GM23248 (cell line): ENCODE measurements around the gene JDP2. TPM values are rescaled to one million over a fixed set of nuclear protein-coding genes. Genes with fewer than 3 reads are reported as not detected.
"Not testable (repeated sequence)": the region's sequence is repeated elsewhere in the genome, so short reads cannot be mapped to it uniquely, and the experiment has no call there.

Experiments used
- DNase-seq: peaks from one replicate; pipeline ENCODE4 v3.0.0-alpha.2; 2015
- H2AFZ ChIP-seq: fragments of 200-600 bp; sonication (generic); 2 replicates; pipeline ENCODE4 v1.6.1; 2016; ENCODE audit warnings: antibody characterized with exemption
- H3F3A ChIP-seq: fragments of 200-600 bp; sonication (generic); 2 replicates; pipeline ENCODE4 v1.6.1; 2016; ENCODE audit warnings: mild to moderate bottlenecking, antibody characterized with exemption, mixed run types; ENCODE audit not compliant: insufficient read depth
- H3K27ac ChIP-seq: fragments of 200-600 bp; sonication (generic); 2 replicates; pipeline ENCODE4 v1.5.1; 2016; ENCODE audit warnings: mild to moderate bottlenecking
- H3K27me3 ChIP-seq: fragments of 200-600 bp; sonication (generic); replicated peaks from 2 replicates; pipeline ENCODE4 v1.6.1; 2016; ENCODE audit warnings: mild to moderate bottlenecking; ENCODE audit not compliant: insufficient read depth
- H3K36me3 ChIP-seq: fragments of 200-600 bp; sonication (generic); 2 replicates; pipeline ENCODE4 v1.6.1; 2016; ENCODE audit warnings: low read depth, mild to moderate bottlenecking
- H3K4me1 ChIP-seq: fragments of 200-600 bp; sonication (generic); 2 replicates; pipeline ENCODE4 v1.6.1; 2016; ENCODE audit warnings: mild to moderate bottlenecking; ENCODE audit not compliant: insufficient read depth
- H3K4me2 ChIP-seq: fragments of 200-600 bp; sonication (generic); one replicate; pipeline ENCODE4 v1.6.1; 2016; ENCODE audit warnings: mild to moderate bottlenecking; ENCODE audit not compliant: unreplicated experiment
- H3K4me3 ChIP-seq: fragments of 200-600 bp; sonication (generic); 2 replicates; pipeline ENCODE4 v1.5.1; 2016; ENCODE audit warnings: mild to moderate bottlenecking
- H3K79me2 ChIP-seq: fragments of 200-600 bp; sonication (generic); 2 replicates; pipeline ENCODE4 v1.6.1; 2016; ENCODE audit warnings: mild to moderate bottlenecking; ENCODE audit not compliant: insufficient read depth
- H3K9ac ChIP-seq: fragments of 200-600 bp; sonication (generic); 2 replicates; pipeline ENCODE4 v1.6.1; 2016; ENCODE audit warnings: mild to moderate bottlenecking
- H3K9me2 ChIP-seq: fragments of 200-600 bp; sonication (generic); 2 replicates; pipeline ENCODE4 v1.6.1; 2016; ENCODE audit warnings: mixed run types, mild to moderate bottlenecking, moderate library complexity; ENCODE audit not compliant: insufficient read depth
- H3K9me3 ChIP-seq: fragments of 200-600 bp; sonication (generic); one replicate; pipeline ENCODE4 v1.6.1; 2017; ENCODE audit warnings: low read depth
- H4K20me1 ChIP-seq: fragments of 200-600 bp; sonication (generic); 2 replicates; pipeline ENCODE4 v1.6.0; 2016; ENCODE audit not compliant: insufficient read depth
- EZH2 ChIP-seq: fragments of 200-600 bp; sonication (generic); IDR thresholded peaks from 2 replicates; pipeline ENCODE4 v1.6.1; 2018; ENCODE audit warnings: antibody characterized with exemption, mild to moderate bottlenecking; ENCODE audit not compliant: insufficient read depth, poor library complexity, severe bottlenecking
- EZH2phosphoT487 ChIP-seq: fragments of 200-600 bp; sonication (generic); IDR thresholded peaks from 2 replicates; pipeline ENCODE4 v1.6.1; 2018; ENCODE audit warnings: antibody characterized with exemption, moderate library complexity, mild to moderate bottlenecking, low read depth; ENCODE audit not compliant: insufficient read depth
- WGBS, 2 experiments: methylation state at CpG; one replicate each; pipeline ENCODE4 v1.1.6; 2015 to 2017; ENCODE audit warnings: low lambda C conversion rate in 2 of 2, low coverage in 1 of 2; ENCODE audit errors: missing lambda C conversion rate in 2 of 2; 5-methylcytosine and 5-hydroxymethylcytosine counted together
- in situ Hi-C: fragments of 300-500 bp; cut with MboI; formaldehyde crosslinking; loops from 2 replicates; pipeline ENCODE4 v1.15.0; 2020
- polyA plus RNA-seq: library from polyadenylated mRNA; unstranded; fragments of >200 nt; fragmentation: Nextera tagmentation; extraction: Ambion mirVana; gene quantifications from 2 replicates; pipeline ENCODE4 v1.2.1, GENCODE V29; 2016
- total RNA-seq: library from RNA; depleted of rRNA; stranded (reverse); fragments of >200 nt; shearing (Covaris generic); gene quantifications from 2 replicates; pipeline ENCODE4 v1.2.3, GENCODE V29; 2014

Gene JDP2
- total and polyA plus RNA-seq, 2 experiments from 2014 or later = 20.0 to 163 TPM

DNA sequence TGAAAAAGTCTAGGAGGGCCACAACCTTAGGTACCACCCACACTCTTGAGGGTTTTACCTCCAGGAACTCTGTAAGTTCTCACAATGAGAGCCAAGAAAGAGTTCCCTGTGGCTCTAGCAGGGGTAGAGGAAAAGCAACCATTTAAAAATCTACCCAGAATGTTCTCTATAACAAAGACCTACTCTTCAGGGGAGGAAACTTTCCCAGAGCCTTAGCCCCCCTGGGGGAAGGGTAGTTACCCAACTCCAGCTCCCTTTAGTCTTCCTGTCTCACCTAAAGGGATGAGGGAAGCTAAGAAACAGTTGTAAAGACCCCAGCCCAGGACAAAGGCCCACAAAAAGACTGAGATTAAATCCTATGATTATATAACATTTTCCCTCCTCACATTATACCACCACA, 46.2 kb upstream of the JDP2 start:
- no peaks in the 10 kb centered on the region for H3K4me1 ChIP-seq
- DNase-seq = no peak
- H3F3A ChIP-seq = no peaks in the 10 kb centered on the region
- in situ Hi-C loops = no loop called here
- H3K79me2 ChIP-seq = no peaks in the 10 kb centered on the region
- no peaks in the 10 kb centered on the region for H3K9me2 ChIP-seq
- no peaks in the 10 kb centered on the region for H3K9me3 ChIP-seq
- H3K4me3 ChIP-seq = no peak overlapping the region
- no peaks in the 10 kb centered on the region for H4K20me1 ChIP-seq
- H3K27ac ChIP-seq = no peak overlapping the region
- TF ChIP-seq EZH2 (no peak), EZH2phosphoT487 (no peak)
- H3K4me2 ChIP-seq = no peak overlapping the region
- peaks cover 11% of the 10 kb centered on the region for H3K27me3 ChIP-seq
- no peak overlapping the region for H3K9ac ChIP-seq
- H3K36me3 ChIP-seq = no peaks in the 10 kb centered on the region
- no peak overlapping the region for H2AFZ ChIP-seq

- DNase-seq, H3K9me3 ChIP-seq, H3F3A ChIP-seq, in situ Hi-C loops, H3K9me2 ChIP-seq, H3K4me3 ChIP-seq, H3K9ac ChIP-seq, H4K20me1 ChIP-seq, H3K27ac ChIP-seq, H2AFZ ChIP-seq, H3K79me2 ChIP-seq, H3K36me3 ChIP-seq, H3K4me2 ChIP-seq, H3K4me1 ChIP-seq: not testable (repeated sequence)
- H3K27me3 ChIP-seq = peaks cover 16% of the 10 kb centered on the region
- WGBS, 2 experiments = 81 to 82% methylated on average over 9 of the region's 9 CpGs
Measured at GRCh38 chr14:75383219-75383618, 44.6 kb upstream of the JDP2 start.

GRCh38 chr14:75383721-75384120, 44.1 kb upstream of the JDP2 start:
- in situ Hi-C loops = no loop called here
- 40 to 55% methylated on average over 1 of the region's 1 CpG for WGBS, 2 experiments

GRCh38 chr14:75389679-75390078, 38.1 kb upstream of the JDP2 start:
- H3K9me3 ChIP-seq = no peaks in the 10 kb centered on the region
- TF ChIP-seq EZH2 (no peak), EZH2phosphoT487 (no peak)
- peak; percentile 33 for DNase-seq
- H3F3A ChIP-seq = no peaks in the 10 kb centered on the region
- no peak overlapping the region for H3K4me3 ChIP-seq
- H2AFZ ChIP-seq = no peak overlapping the region
- 33 to 34% methylated on average over 3 of the region's 3 CpGs for WGBS, 2 experiments
- in situ Hi-C loops = no loop called here
- no peaks in the 10 kb centered on the region for H4K20me1 ChIP-seq
- no peaks in the 10 kb centered on the region for H3K4me1 ChIP-seq
- no peak overlapping the region for H3K27ac ChIP-seq
- H3K79me2 ChIP-seq = no peaks in the 10 kb centered on the region
- no peaks in the 10 kb centered on the region for H3K9me2 ChIP-seq
- no peak overlapping the region for H3K9ac ChIP-seq
- no peaks in the 10 kb centered on the region for H3K36me3 ChIP-seq
- no peak overlapping the region for H3K4me2 ChIP-seq
- H3K27me3 ChIP-seq = peaks cover 12% of the 10 kb centered on the region; the same call in 1 of the 2 replicates

More at GRCh38 chr14:75383721-75384120, 44.1 kb upstream of the JDP2 start:
- TF ChIP-seq EZH2 (no peak), EZH2phosphoT487 (no peak)
- H3K79me2 ChIP-seq = no peaks in the 10 kb centered on the region
- H3K4me3 ChIP-seq = no peak overlapping the region
- H3K4me2 ChIP-seq = no peak overlapping the region
- no peaks in the 10 kb centered on the region for H3F3A ChIP-seq
- no peaks in the 10 kb centered on the region for H4K20me1 ChIP-seq
- no peak overlapping the region for H2AFZ ChIP-seq
- H3K27ac ChIP-seq = no peak overlapping the region
- H3K4me1 ChIP-seq = no peaks in the 10 kb centered on the region
- H3K9me3 ChIP-seq = no peaks in the 10 kb centered on the region
- H3K36me3 ChIP-seq = no peaks in the 10 kb centered on the region
- H3K9ac ChIP-seq = no peak overlapping the region
- no peak for DNase-seq
- H3K27me3 ChIP-seq = peaks cover 13% of the 10 kb centered on the region
- H3K9me2 ChIP-seq = no peaks in the 10 kb centered on the region

DNA sequence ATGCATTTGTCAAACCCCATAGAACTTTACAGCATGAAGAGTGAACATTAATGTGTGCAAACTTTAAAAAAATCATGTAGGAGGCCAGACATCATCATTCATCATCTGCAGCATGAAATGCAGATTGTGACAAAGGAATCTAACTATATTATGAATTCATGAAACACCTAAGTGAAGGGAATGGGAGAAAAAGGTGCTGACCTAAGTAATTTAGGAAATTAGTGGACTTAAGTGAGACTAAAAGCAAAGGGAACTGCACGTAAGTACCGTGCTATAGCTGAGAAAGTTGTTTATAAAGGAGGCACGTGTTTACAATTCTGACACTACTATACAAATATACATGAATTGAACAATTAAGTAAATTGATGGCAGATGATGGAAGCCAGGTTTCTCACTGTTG, 37.6 kb upstream of the JDP2 start:
- no peaks in the 10 kb centered on the region for H3K79me2 ChIP-seq
- no peaks in the 10 kb centered on the region for H3K9me2 ChIP-seq
- H2AFZ ChIP-seq = no peak overlapping the region
- H3K27ac ChIP-seq = no peak overlapping the region
- H3K4me3 ChIP-seq = no peak overlapping the region
- no peaks in the 10 kb centered on the region for H3K36me3 ChIP-seq
- H3K4me1 ChIP-seq = no peaks in the 10 kb centered on the region
- no peak overlapping the region for H3K4me2 ChIP-seq
- no peak overlapping the region for H3K9ac ChIP-seq
- in situ Hi-C loops = no loop called here
- 74 to 81% methylated on average over 3 of the region's 3 CpGs for WGBS, 2 experiments
- no peak for TF ChIP-seq EZH2
- TF ChIP-seq EZH2phosphoT487 = no peak
- no peaks in the 10 kb centered on the region for H4K20me1 ChIP-seq
- H3K27me3 ChIP-seq = 0 out of 2 replicates have a peak, but pooled peaks cover 14% of the 10 kb centered on the region
- no peaks in the 10 kb centered on the region for H3K9me3 ChIP-seq
- DNase-seq = no peak
- no peaks in the 10 kb centered on the region for H3F3A ChIP-seq
